ENCODE measurements around the gene TPGS1. TPM values are rescaled to one million over a fixed set of nuclear protein-coding genes. Genes with fewer than 3 reads are reported as not detected.

The TPGS1 gene
- total RNA-seq, 4 donors from 2014 or later: 29.5 to 64.7 (median 35.6) TPM

- in situ Hi-C loops (cut with MboI; ENCODE audit: low sequenced_read_pairs in 4 of 4): no loop called here
- ATAC-seq (peak in 1 of 2 donors; percentile 23), DNase-seq (peak; percentile 33 to 80)
- H3K9me3 ChIP-seq: no peaks in the 10 kb centered on the region
- H3K36me3 ChIP-seq: peaks cover 0 to 32% of the 10 kb centered on the region in 2 donors
- no peak overlapping the region for H3K4me3 ChIP-seq
- intact Hi-C loops (cut with DNase I; ENCODE audit: low total_unique reads): no loop called here
- no peaks in the 10 kb centered on the region for H3K27me3 ChIP-seq
- TF ChIP-seq POLR2A (IDR thresholded peaks at IDR 0.05): no peak
- no peak for TF ChIP-seq CTCF (IDR thresholded peaks at IDR 0.05 in 4 of 5, conservative IDR thresholded peaks at IDR 0.05 in 1 of 5)
- peak overlapping the region; percentile 71 to 98 (median 93) for H3K27ac ChIP-seq
- H3K4me1 ChIP-seq: peaks cover 31 to 32% of the 10 kb centered on the region in 2 donors
Measured at GRCh38 chr19:535017-535835, 27.9 kb downstream of the TPGS1 start.

GRCh38 chr19:536031-536880 is 29.0 kb downstream of the TPGS1 start:
- peaks cover 0 to 34% of the 10 kb centered on the region in 2 donors for H3K36me3 ChIP-seq
- peak overlapping the region in 3 of 4 donors; percentile 71 to 96 (median 90) for H3K27ac ChIP-seq
- TF ChIP-seq POLR2A (IDR thresholded peaks at IDR 0.05) (no peak), CTCF (IDR thresholded peaks at IDR 0.05 in 4 of 5, conservative IDR thresholded peaks at IDR 0.05 in 1 of 5) (no peak)
- ATAC-seq (no peak), DNase-seq (no peak)
- in situ Hi-C loops (cut with MboI; ENCODE audit: low sequenced_read_pairs in 4 of 4): no loop called here
- intact Hi-C loops (cut with DNase I; ENCODE audit: low total_unique reads): no loop called here
- peaks cover 25 to 29% of the 10 kb centered on the region in 2 donors for H3K4me1 ChIP-seq
- H3K27me3 ChIP-seq: no peaks in the 10 kb centered on the region
- no peaks in the 10 kb centered on the region for H3K9me3 ChIP-seq
- H3K4me3 ChIP-seq: no peak overlapping the region

GRCh38 chr19:536881-537404 is 29.6 kb downstream of the TPGS1 start:
- ATAC-seq (no peak), DNase-seq (no peak)
- intact Hi-C loops (cut with DNase I; ENCODE audit: low total_unique reads) (no loop called here), in situ Hi-C loops (cut with MboI; ENCODE audit: low sequenced_read_pairs in 4 of 4) (no loop called here)
- Histone ChIP-seq H3K27ac (no peak overlapping the region), H3K4me1 (peaks cover 25 to 29% of the 10 kb centered on the region in 2 donors), H3K27me3 (no peaks in the 10 kb centered on the region), H3K4me3 (no peak overlapping the region), H3K36me3 (peaks cover 0 to 41% of the 10 kb centered on the region in 2 donors), H3K9me3 (no peaks in the 10 kb centered on the region)
- TF ChIP-seq POLR2A (IDR thresholded peaks at IDR 0.05): no peak
- no peak for TF ChIP-seq CTCF (IDR thresholded peaks at IDR 0.05 in 4 of 5, conservative IDR thresholded peaks at IDR 0.05 in 1 of 5)

GRCh38 chr19:538641-539428 is 31.5 kb downstream of the TPGS1 start:
- no peak overlapping the region for H3K4me3 ChIP-seq
- ATAC-seq (peak in 1 of 2 donors; percentile 37), DNase-seq (peak in 1 of 2 donors; percentile 38)
- no peaks in the 10 kb centered on the region for H3K9me3 ChIP-seq
- intact Hi-C loops (cut with DNase I; ENCODE audit: low total_unique reads) (no loop called here), in situ Hi-C loops (cut with MboI; ENCODE audit: low sequenced_read_pairs in 4 of 4) (no loop called here)
- H3K27me3 ChIP-seq: no peaks in the 10 kb centered on the region
- peaks cover 14 to 16% of the 10 kb centered on the region in 2 donors for H3K4me1 ChIP-seq
- peaks cover 0 to 52% of the 10 kb centered on the region in 2 donors for H3K36me3 ChIP-seq
- H3K27ac ChIP-seq: peak overlapping the region in 1 of 4 donors; percentile 51
- TF ChIP-seq POLR2A (IDR thresholded peaks at IDR 0.05) (no peak), CTCF (IDR thresholded peaks at IDR 0.05 in 4 of 5, conservative IDR thresholded peaks at IDR 0.05 in 1 of 5) (no peak)

All from gastrocnemius medialis (tissue), 4 donors.